SU-DHL-6 (cell line): ENCODE results near the gene PARVB.

ENCODE experiments used
- EZH2phosphoT487 ChIP-seq: fragments of 200-600 bp; sonication (generic), shearing (Covaris generic); conservative IDR thresholded peaks from 2 replicates; pipeline ENCODE4 v1.6.1; 2018; ENCODE audit warnings: mild to moderate bottlenecking, antibody characterized with exemption, low read length, moderate library complexity, mixed read lengths
- TF ChIP-seq, protein P1 (sequence below): fragments of 200-600 bp; sonication (generic); IDR thresholded peaks from one replicate; pipeline ENCODE4 v1.5.1; 2017; ENCODE audit warnings: antibody characterized with exemption, mild to moderate bottlenecking, low read length, moderate library complexity; ENCODE audit not compliant: insufficient read depth, poor library complexity, severe bottlenecking

DNA sequence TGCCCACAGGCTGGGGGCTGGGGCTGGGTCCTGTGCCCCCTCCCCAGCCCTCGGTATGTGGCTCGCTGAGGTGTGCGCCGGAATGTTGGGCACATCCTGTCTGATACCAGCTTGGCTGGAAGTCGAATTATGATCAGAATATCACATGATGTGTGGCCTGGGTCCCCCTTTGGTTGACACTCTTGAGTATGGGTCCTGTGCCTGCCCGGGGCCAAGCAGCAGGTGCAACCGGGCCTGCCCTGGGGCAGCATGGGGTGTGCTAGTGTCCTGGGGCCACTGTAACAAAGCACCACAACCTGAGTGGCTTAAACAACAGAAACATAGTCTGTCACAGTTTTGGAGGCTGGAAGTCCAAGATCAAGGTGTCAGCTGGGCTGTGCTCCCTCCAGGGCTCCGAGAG lies 52.7 kb downstream of the PARVB start:
- TF ChIP-seq EZH2phosphoT487, result no peak
- TF ChIP-seq, protein P1, sequence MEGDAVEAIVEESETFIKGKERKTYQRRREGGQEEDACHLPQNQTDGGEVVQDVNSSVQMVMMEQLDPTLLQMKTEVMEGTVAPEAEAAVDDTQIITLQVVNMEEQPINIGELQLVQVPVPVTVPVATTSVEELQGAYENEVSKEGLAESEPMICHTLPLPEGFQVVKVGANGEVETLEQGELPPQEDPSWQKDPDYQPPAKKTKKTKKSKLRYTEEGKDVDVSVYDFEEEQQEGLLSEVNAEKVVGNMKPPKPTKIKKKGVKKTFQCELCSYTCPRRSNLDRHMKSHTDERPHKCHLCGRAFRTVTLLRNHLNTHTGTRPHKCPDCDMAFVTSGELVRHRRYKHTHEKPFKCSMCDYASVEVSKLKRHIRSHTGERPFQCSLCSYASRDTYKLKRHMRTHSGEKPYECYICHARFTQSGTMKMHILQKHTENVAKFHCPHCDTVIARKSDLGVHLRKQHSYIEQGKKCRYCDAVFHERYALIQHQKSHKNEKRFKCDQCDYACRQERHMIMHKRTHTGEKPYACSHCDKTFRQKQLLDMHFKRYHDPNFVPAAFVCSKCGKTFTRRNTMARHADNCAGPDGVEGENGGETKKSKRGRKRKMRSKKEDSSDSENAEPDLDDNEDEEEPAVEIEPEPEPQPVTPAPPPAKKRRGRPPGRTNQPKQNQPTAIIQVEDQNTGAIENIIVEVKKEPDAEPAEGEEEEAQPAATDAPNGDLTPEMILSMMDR, result no peak
